AG09319 (cell line): ENCODE measurements around the gene SLC7A11.
"Not testable (repeated sequence)": the region's sequence is repeated elsewhere in the genome, so short reads cannot be mapped to it uniquely, and the experiment has no call there.

ENCODE experiments used
- DNase-seq: peaks from one replicate; pipeline ENCODE4 v3.0.0-alpha.2; 2010; ENCODE audit warnings: low read depth; ENCODE audit errors: extremely low read depth
- CTCF ChIP-seq: IDR thresholded peaks from 2 replicates; pipeline ENCODE4 v1.5.1; 2011; ENCODE audit warnings: low read depth, mild to moderate bottlenecking, inconsistent platforms, low read length, moderate library complexity

Gene SLC7A11

GRCh38 chr4:138247643-138248042 lies 5.5 kb upstream of the SLC7A11 start:
- no peak for TF ChIP-seq CTCF
- no peak for DNase-seq

- DNase-seq = no peak
- no peak for TF ChIP-seq CTCF
Measured at GRCh38 chr4:138243369-138243768, 1.2 kb upstream of the SLC7A11 start.

DNA sequence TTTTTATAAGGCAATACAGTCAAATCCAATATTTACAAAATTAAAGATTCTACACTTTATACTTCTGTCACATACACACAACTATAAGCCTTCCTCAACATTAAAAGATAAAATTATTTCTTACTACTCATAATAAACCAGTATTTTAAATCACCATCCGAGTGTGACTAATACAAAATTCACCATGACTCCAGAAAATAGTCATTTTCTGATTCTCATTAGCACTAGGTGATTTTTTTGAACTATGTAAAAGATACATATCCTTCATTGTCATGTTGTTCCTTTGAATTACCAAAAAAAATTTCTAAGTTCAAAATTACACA lies 646 bp upstream of the SLC7A11 start:
- TF ChIP-seq CTCF = no peak
- DNase-seq = no peak

DNA sequence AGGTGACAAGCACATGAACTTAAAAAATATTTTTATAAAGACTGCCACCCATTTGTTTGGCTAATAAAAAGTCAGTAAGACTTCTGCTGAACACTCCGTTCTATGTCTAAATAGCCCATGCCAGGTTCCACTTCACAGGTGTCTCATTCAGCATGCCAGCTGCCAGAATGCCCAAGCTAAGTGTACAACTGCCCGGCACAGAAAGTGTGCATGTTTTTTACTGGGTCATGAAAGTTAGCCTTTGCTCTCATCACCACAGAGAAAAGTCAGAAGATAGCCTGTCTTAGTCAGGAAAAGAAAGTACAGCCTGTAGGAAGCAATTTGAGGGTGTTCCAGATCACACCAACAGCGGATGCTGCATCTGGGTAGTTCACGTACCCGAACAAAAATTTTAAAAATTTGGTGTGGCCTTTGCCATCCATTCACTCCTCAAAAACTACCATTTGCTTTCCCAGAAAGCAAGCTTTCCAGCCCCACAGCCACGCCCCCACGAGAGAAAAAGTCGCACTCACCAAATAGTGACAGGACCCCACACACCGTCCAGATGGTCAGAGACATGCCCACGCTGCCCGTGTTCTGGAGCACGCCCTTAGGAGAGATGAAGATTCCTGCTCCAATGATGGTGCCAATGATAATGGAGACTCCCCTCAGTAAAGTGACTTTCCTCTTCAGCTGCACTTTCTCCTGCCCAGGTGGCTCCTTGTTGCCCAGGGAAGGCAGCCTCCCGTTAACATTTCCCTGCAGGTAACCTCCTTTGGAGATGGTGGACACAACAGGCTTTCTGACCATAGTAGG lies 671 bp downstream of the SLC7A11 start:
- no peak for DNase-seq
- TF ChIP-seq CTCF = no peak

DNA sequence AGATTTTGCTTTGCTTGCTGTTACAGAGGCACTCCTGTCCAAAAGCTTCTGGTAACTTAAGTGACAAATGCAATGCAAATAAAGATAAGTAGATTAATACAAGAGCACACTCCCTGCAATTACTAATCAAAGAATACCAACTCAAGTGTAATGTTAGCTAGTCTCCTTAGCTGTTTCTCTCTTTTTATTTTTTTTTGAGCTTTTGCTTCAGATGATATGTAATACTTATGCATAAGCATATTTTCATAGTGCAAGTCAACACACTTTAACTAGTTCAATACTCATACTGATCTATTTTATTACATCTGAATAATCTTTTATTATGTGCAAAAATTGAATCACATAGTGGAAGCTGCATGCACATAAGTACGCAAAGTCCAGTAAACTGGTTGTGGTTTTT lies 2.7 kb downstream of the SLC7A11 start:
- TF ChIP-seq CTCF = no peak
- DNase-seq = no peak

- no peak for TF ChIP-seq CTCF
- no peak for DNase-seq
Measured at GRCh38 chr4:138238521-138239292, 3.4 kb downstream of the SLC7A11 start.

GRCh38 chr4:138237132-138237531 lies 5.0 kb downstream of the SLC7A11 start:
- not testable (repeated sequence) for DNase-seq

DNA sequence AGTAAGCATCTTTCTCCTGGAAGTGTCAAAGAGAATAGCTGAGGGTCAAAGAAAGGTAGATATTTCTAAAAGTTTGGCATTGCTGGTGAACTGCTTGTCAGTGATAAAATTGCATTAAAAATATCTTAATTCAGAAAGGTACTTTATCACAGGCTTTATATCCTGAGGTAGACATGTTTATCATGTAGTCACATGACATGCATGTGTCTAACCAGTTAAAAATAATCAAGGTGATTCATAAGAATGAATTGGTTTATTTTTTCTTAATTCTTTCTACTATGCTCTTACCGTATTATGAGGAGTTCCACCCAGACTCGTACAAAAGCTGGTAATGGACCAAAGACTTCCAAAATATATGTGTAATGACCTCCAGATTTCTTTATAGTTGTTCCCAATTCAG lies 6.1 kb downstream of the SLC7A11 start:
- TF ChIP-seq CTCF = no peak
- no peak for DNase-seq
